Head of caudate nucleus (tissue), 42 donors: ENCODE measurements around the gene MCTP1.
"Not testable (repeated sequence)": the region's sequence is repeated elsewhere in the genome, so short reads cannot be mapped to it uniquely, and the experiment has no call there.

Experiments used
- DNase-seq, 42 donors: peaks; one replicate each; pipeline versions ENCODE4 v3.0.0 to v3.0.0-alpha.2; 2020 to 2021; ENCODE audit warnings: mixed read lengths in 7 of 42
- intact Hi-C: fragments of 100-400 bp; cut with DNase I; formaldehyde crosslinking; loops from one replicate; pipeline ENCODE4 v1.15.0; 2022

MCTP1 gene

GRCh38 chr5:95148453-95148852 is 136.4 kb downstream of the MCTP1 start:
- intact Hi-C loops: no loop called here
- no peak for DNase-seq

GRCh38 chr5:95143858-95144257 is 141.0 kb downstream of the MCTP1 start:
- DNase-seq, intact Hi-C loops: not testable (repeated sequence)

GRCh38 chr5:95142145-95142544 is 142.7 kb downstream of the MCTP1 start:
- no peak for DNase-seq
- intact Hi-C loops: no loop called here

GRCh38 chr5:95141141-95141540 is 143.8 kb downstream of the MCTP1 start:
- DNase-seq: no peak
- intact Hi-C loops: no loop called here

- intact Hi-C loops: no loop called here
- DNase-seq: no peak
These were observed 150.6 kb downstream of the MCTP1 start for GRCh38 chr5:95134326-95134725.

GRCh38 chr5:95132096-95132495 is 152.8 kb downstream of the MCTP1 start:
- intact Hi-C loops: no loop called here

GRCh38 chr5:95130941-95131340 is 154.0 kb downstream of the MCTP1 start:
- DNase-seq: no peak
- intact Hi-C loops: no loop called here

More at GRCh38 chr5:95132096-95132495, 152.8 kb downstream of the MCTP1 start:
- DNase-seq: no peak

GRCh38 chr5:95124731-95125130 is 160.2 kb downstream of the MCTP1 start:
- intact Hi-C loops: no loop called here
- DNase-seq: no peak

GRCh38 chr5:95124101-95124500 is 160.8 kb downstream of the MCTP1 start:
- DNase-seq: peak in 16 of 42 donors; percentile 7 to 73 (median 30)
- intact Hi-C loops: no loop called here

- intact Hi-C loops: no loop called here
- no peak for DNase-seq
These were observed 170.0 kb downstream of the MCTP1 start for GRCh38 chr5:95114902-95115301.

- intact Hi-C loops: no loop called here
- DNase-seq: no peak
These were observed 170.6 kb downstream of the MCTP1 start for GRCh38 chr5:95114305-95114704.

GRCh38 chr5:95113489-95113888 is 171.4 kb downstream of the MCTP1 start:
- intact Hi-C loops: no loop called here
- DNase-seq: no peak

GRCh38 chr5:95111141-95111540 is 173.8 kb downstream of the MCTP1 start:
- intact Hi-C loops: no loop called here
- no peak for DNase-seq

- intact Hi-C loops: no loop called here
- no peak for DNase-seq
These were observed 174.8 kb downstream of the MCTP1 start for GRCh38 chr5:95110118-95110517.

GRCh38 chr5:95107138-95107537 is 177.8 kb downstream of the MCTP1 start:
- intact Hi-C loops: no loop called here
- no peak for DNase-seq

GRCh38 chr5:95105638-95106037 is 179.3 kb downstream of the MCTP1 start:
- intact Hi-C loops: no loop called here

GRCh38 chr5:95102687-95103086 is 182.2 kb downstream of the MCTP1 start:
- no peak for DNase-seq
- intact Hi-C loops: no loop called here

More at GRCh38 chr5:95105638-95106037, 179.3 kb downstream of the MCTP1 start:
- DNase-seq: no peak

GRCh38 chr5:95102080-95102479 is 182.8 kb downstream of the MCTP1 start:
- DNase-seq: peak in 5 of 42 donors; percentile 3 to 40 (median 19)
- intact Hi-C loops: no loop called here

- DNase-seq: no peak
- intact Hi-C loops: no loop called here
These were observed 184.3 kb downstream of the MCTP1 start for GRCh38 chr5:95100551-95100950.

- DNase-seq: no peak
- intact Hi-C loops: no loop called here
These were observed 186.9 kb downstream of the MCTP1 start for GRCh38 chr5:95098012-95098411.

GRCh38 chr5:95093211-95093610 is 191.7 kb downstream of the MCTP1 start:
- no peak for DNase-seq
- intact Hi-C loops: no loop called here

- DNase-seq: no peak
- intact Hi-C loops: no loop called here
These were observed 194.1 kb downstream of the MCTP1 start for GRCh38 chr5:95090774-95091173.
